Bronchial epithelial cell (primary cell): Measurements from ENCODE around the gene CD55. TPM values are rescaled to one million over a fixed set of nuclear protein-coding genes. Genes with fewer than 3 reads are reported as not detected.
A peak's percentile ranks its signal among the peaks of the same experiment; 100 is the strongest.

Experiments
- DNase-seq: peaks from one replicate; pipeline ENCODE4 v3.0.0-alpha.2; 2010; ENCODE audit warnings: low read depth
- FAIRE-seq: peaks from 2 replicates; lab custom pipeline; 2011; peaks lifted over from hg19 to GRCh38; lab: Jason Lieb, UNC
- H3K27me3 ChIP-seq: 2 replicates; pipeline ENCODE4 v1.5.1; 2011; ENCODE audit warnings: low read length; ENCODE audit not compliant: control insufficient read depth, insufficient read depth
- H3K36me3 ChIP-seq: 2 replicates; pipeline ENCODE4 v1.5.1; 2011; ENCODE audit warnings: low read length; ENCODE audit not compliant: control insufficient read depth, insufficient read depth
- H3K4me3 ChIP-seq: 2 replicates; pipeline ENCODE4 v1.5.1; 2011; ENCODE audit warnings: mild to moderate bottlenecking, low read depth, low read length, control low read depth
- total RNA-seq: library from RNA; depleted of rRNA; stranded (reverse); fragments of >200 nt; gene quantifications from 2 replicates; pipeline ENCODE4 v1.2.1, GENCODE V29; 2014
- TF ChIP-seq, protein P1 (sequence below): IDR thresholded peaks from 2 replicates; pipeline ENCODE4 v1.5.1; 2011; ENCODE audit warnings: mild to moderate bottlenecking, moderate library complexity, low read length, control low read depth, inconsistent platforms; ENCODE audit not compliant: insufficient read depth, severe bottlenecking

CD55 gene
- total RNA-seq, 1 donor from 2014 or later: 85.3 TPM

GRCh38 chr1:207302618-207303393 lies 18.7 kb upstream of the CD55 start:
- Histone ChIP-seq H3K4me3 (no peak overlapping the region), H3K27me3 (no peaks in the 10 kb centered on the region), H3K36me3 (no peaks in the 10 kb centered on the region)
- FAIRE-seq (no peak), DNase-seq (peak; percentile 66)
- TF ChIP-seq, protein P1, sequence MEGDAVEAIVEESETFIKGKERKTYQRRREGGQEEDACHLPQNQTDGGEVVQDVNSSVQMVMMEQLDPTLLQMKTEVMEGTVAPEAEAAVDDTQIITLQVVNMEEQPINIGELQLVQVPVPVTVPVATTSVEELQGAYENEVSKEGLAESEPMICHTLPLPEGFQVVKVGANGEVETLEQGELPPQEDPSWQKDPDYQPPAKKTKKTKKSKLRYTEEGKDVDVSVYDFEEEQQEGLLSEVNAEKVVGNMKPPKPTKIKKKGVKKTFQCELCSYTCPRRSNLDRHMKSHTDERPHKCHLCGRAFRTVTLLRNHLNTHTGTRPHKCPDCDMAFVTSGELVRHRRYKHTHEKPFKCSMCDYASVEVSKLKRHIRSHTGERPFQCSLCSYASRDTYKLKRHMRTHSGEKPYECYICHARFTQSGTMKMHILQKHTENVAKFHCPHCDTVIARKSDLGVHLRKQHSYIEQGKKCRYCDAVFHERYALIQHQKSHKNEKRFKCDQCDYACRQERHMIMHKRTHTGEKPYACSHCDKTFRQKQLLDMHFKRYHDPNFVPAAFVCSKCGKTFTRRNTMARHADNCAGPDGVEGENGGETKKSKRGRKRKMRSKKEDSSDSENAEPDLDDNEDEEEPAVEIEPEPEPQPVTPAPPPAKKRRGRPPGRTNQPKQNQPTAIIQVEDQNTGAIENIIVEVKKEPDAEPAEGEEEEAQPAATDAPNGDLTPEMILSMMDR: no peak

- DNase-seq (peak; percentile 92), FAIRE-seq (no peak)
- no peak overlapping the region for H3K4me3 ChIP-seq
- TF ChIP-seq, protein P1: no peak
- no peaks in the 10 kb centered on the region for H3K36me3 ChIP-seq
- no peaks in the 10 kb centered on the region for H3K27me3 ChIP-seq
Measured at GRCh38 chr1:207304710-207305488, 16.6 kb upstream of the CD55 start.

DNA sequence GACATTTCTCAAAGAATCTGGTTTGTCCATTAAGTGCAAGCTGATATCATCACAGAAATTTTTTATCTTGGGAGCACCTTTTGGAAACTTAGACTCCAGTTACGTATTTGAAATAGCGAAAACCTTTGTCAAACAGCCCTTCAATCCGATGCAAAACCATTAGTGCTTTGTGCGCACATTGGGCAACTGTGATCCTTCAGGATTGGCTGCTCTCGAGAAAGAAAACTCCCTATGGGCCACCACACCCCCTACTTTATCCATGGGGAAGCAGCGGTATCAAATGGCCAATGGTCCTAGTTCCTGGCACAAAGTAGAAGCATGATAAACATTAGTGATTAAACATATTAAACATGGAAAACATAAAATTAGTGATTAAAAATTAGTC lies 16.0 kb upstream of the CD55 start:
- H3K27me3 ChIP-seq: no peaks in the 10 kb centered on the region
- TF ChIP-seq, protein P1: no peak
- no peak for DNase-seq
- no peak for FAIRE-seq
- no peak overlapping the region for H3K4me3 ChIP-seq
- H3K36me3 ChIP-seq: no peaks in the 10 kb centered on the region

GRCh38 chr1:207306023-207306422 lies 15.5 kb upstream of the CD55 start:
- H3K27me3 ChIP-seq: no peaks in the 10 kb centered on the region
- FAIRE-seq: no peak
- H3K4me3 ChIP-seq: no peak overlapping the region
- DNase-seq: no peak
- TF ChIP-seq, protein P1: no peak
- no peaks in the 10 kb centered on the region for H3K36me3 ChIP-seq

GRCh38 chr1:207306603-207307002 lies 14.9 kb upstream of the CD55 start:
- no peaks in the 10 kb centered on the region for H3K36me3 ChIP-seq
- FAIRE-seq (no peak), DNase-seq (no peak)
- H3K27me3 ChIP-seq: no peaks in the 10 kb centered on the region
- TF ChIP-seq, protein P1: no peak
- H3K4me3 ChIP-seq: no peak overlapping the region
